ENCODE results near the gene CSMD2. TPM values are rescaled to one million over a fixed set of nuclear protein-coding genes. Genes with fewer than 3 reads are reported as not detected.

CSMD2 gene
- total RNA-seq, 1 donor from 2014 or later = 0.55 TPM

DNA sequence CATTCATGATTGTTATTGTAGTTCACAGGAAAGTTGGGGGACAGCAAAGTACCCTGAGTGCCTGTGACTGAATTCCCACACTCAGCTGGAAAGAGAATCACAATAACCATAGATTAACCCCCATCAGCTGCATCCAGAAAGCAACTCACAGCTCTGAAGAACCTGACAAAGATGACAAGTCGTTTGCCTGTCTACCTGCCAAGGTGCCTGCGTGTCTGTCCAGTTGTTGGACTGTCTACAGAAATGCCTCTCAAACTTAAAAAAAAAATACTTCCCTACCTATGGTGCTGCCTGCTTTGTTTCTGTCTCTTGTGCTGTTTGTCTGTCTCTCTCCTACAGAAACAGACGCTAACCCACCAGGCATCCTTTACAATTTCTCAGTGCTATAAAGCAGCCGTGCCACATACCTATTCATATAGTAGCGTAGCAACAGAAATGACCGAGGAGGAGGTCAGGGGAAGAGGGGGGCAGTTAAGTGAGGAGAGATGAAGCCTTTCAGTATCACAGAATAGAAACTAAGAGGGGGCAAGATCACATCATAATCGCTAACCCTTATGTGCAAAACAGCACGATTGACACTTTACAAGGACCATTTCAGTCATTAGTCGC, 455.8 kb downstream of the CSMD2 start:
- Mint-ChIP-seq H3K4me3 (ENCODE audit: unreplicated experiment) (no peak overlapping the region), H3K36me3 (ENCODE audit: low read depth) (no peaks in the 10 kb centered on the region), H3K9me3 (ENCODE audit: low read depth) (no peaks in the 10 kb centered on the region), H3K27me3 (ENCODE audit: low read depth) (peaks cover 7% of the 10 kb centered on the region), H3K4me1 (ENCODE audit: low read depth) (no peaks in the 10 kb centered on the region), H3K27ac (ENCODE audit: unreplicated experiment) (no peak overlapping the region)
- DNase-seq (ENCODE audit: low spot score) = no peak
- no peak for TF ChIP-seq CTCF (IDR thresholded peaks at IDR 0.05)

DNA sequence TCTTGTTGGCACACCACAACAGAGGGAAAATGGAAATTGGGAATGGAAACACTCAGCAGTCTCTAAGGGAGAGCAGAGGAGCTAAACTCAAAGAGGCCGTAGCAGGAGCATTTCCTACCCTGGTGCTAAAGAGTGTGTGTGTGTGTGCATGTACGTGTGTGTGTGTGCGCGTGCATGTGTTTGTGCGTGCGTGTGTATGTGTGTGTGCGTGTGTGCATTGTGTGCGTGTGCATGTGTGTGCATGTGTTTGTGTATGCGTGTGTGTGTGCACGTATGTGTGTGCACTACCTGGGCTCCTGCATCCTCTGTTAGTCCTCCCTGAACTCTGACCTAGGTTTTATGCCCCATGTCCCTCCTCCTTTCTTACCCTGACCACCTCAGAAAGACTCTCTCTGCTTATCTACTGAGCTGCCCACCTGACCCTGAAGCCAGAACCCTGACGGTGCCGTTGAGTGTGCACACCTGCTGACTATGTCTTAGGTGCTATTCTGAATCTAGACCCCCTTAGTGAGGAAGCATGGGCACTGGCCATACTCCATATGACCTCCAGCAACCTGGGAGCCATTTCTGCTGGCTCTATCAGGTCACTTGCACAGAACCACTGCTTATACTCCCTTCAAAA, 458.3 kb downstream of the CSMD2 start:
- no peak overlapping the region for H3K4me3 Mint-ChIP-seq (ENCODE audit: unreplicated experiment)
- DNase-seq (ENCODE audit: low spot score) = no peak
- no peak overlapping the region for H3K27ac Mint-ChIP-seq (ENCODE audit: unreplicated experiment)
- no peak for TF ChIP-seq CTCF (IDR thresholded peaks at IDR 0.05)
- peaks cover 2% of the 10 kb centered on the region for H3K9me3 Mint-ChIP-seq (ENCODE audit: low read depth)
- H3K4me1 Mint-ChIP-seq (ENCODE audit: low read depth) = no peaks in the 10 kb centered on the region
- H3K27me3 Mint-ChIP-seq (ENCODE audit: low read depth) = peaks cover 3% of the 10 kb centered on the region
- H3K36me3 Mint-ChIP-seq (ENCODE audit: low read depth) = no peaks in the 10 kb centered on the region

DNA sequence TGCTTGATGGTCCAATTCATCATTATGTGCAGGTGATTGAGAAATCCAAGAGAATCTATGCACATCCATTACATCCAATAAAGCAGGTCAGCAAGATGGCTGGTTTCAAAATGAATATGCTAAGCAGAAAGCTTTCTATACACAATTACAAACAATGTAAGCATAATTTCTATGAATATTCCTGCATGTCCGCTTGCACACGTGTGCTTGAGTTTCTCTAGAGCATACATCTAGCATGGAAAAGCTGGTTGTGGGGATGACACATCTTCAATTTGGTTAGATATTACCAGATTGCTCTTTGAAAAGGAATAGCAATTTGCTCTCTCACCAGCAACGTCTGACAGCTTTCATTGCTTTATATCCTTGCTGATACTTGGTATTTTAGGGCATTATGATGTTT, 461.6 kb downstream of the CSMD2 start:
- H3K4me1 Mint-ChIP-seq (ENCODE audit: low read depth) = no peaks in the 10 kb centered on the region
- H3K4me3 Mint-ChIP-seq (ENCODE audit: unreplicated experiment) = no peak overlapping the region
- peaks cover 3% of the 10 kb centered on the region for H3K27me3 Mint-ChIP-seq (ENCODE audit: low read depth)
- no peaks in the 10 kb centered on the region for H3K36me3 Mint-ChIP-seq (ENCODE audit: low read depth)
- H3K9me3 Mint-ChIP-seq (ENCODE audit: low read depth) = peaks cover 2% of the 10 kb centered on the region
- TF ChIP-seq CTCF (IDR thresholded peaks at IDR 0.05) = no peak
- H3K27ac Mint-ChIP-seq (ENCODE audit: unreplicated experiment) = no peak overlapping the region
- DNase-seq (ENCODE audit: low spot score) = no peak

- TF ChIP-seq CTCF (IDR thresholded peaks at IDR 0.05) = no peak
- DNase-seq (ENCODE audit: low spot score) = no peak
- peaks cover 2% of the 10 kb centered on the region for H3K9me3 Mint-ChIP-seq (ENCODE audit: low read depth)
- no peak overlapping the region for H3K27ac Mint-ChIP-seq (ENCODE audit: unreplicated experiment)
- H3K4me1 Mint-ChIP-seq (ENCODE audit: low read depth) = no peaks in the 10 kb centered on the region
- no peaks in the 10 kb centered on the region for H3K36me3 Mint-ChIP-seq (ENCODE audit: low read depth)
- H3K4me3 Mint-ChIP-seq (ENCODE audit: unreplicated experiment) = no peak overlapping the region
- H3K27me3 Mint-ChIP-seq (ENCODE audit: low read depth) = peaks cover 4% of the 10 kb centered on the region
Observed at GRCh38 chr1:33698361-33699035, 466.5 kb downstream of the CSMD2 start.

GRCh38 chr1:33697816-33698215, 467.2 kb downstream of the CSMD2 start:
- DNase-seq (ENCODE audit: low spot score) = no peak
- no peak overlapping the region for H3K27ac Mint-ChIP-seq (ENCODE audit: unreplicated experiment)
- no peaks in the 10 kb centered on the region for H3K4me1 Mint-ChIP-seq (ENCODE audit: low read depth)
- no peak for TF ChIP-seq CTCF (IDR thresholded peaks at IDR 0.05)
- no peak overlapping the region for H3K4me3 Mint-ChIP-seq (ENCODE audit: unreplicated experiment)
- no peaks in the 10 kb centered on the region for H3K9me3 Mint-ChIP-seq (ENCODE audit: low read depth)
- H3K36me3 Mint-ChIP-seq (ENCODE audit: low read depth) = no peaks in the 10 kb centered on the region
- H3K27me3 Mint-ChIP-seq (ENCODE audit: low read depth) = peaks cover 7% of the 10 kb centered on the region
